MCF 10A (cell line): ENCODE measurements around the gene MAP2K6. TPM values are rescaled to one million over a fixed set of nuclear protein-coding genes. Genes with fewer than 3 reads are reported as not detected.

Experiments
- BruUV-seq: library from RNA; stranded (reverse); fragments of 400-500 nt; replicated peaks from 2 replicates; lab custom pipeline; 2021; lab: Mats Ljungman, UMichigan
- CTCF ChIA-PET: fragments of 300-600 bp; sonication (Branson Sonifier 250); formaldehyde crosslinking; extraction: SDS; loops from one replicate; lab custom pipeline; 2021; ENCODE audit warnings: antibody characterized with exemption, inconsistent platforms; lab: Yijun Ruan, JAX
- POLR2A ChIA-PET: fragments of 300-600, 350-650 bp; sonication (Branson Sonifier 250); formaldehyde crosslinking; extraction: SDS; loops from one replicate; lab custom pipeline; 2020; ENCODE audit warnings: antibody characterized with exemption, inconsistent platforms; lab: Yijun Ruan, JAX
- DNase-seq: peaks from one replicate; pipeline ENCODE4 v3.0.0-alpha.2; 2018; ENCODE audit not compliant: unreplicated experiment
- H3K27ac Mint-ChIP-seq: one replicate; pipeline ENCODE4 v1.8.0; 2022; ENCODE audit warnings: mild to moderate bottlenecking, low read depth, mixed read lengths; ENCODE audit not compliant: unreplicated experiment
- H3K27me3 Mint-ChIP-seq: one replicate; pipeline ENCODE4 v1.8.0; 2022; ENCODE audit warnings: mixed read lengths; ENCODE audit not compliant: insufficient read depth, unreplicated experiment
- H3K36me3 Mint-ChIP-seq: one replicate; pipeline ENCODE4 v1.8.0; 2022; ENCODE audit warnings: mild to moderate bottlenecking, moderate library complexity, mixed read lengths; ENCODE audit not compliant: insufficient read depth, unreplicated experiment
- H3K4me1 Mint-ChIP-seq: one replicate; pipeline ENCODE4 v1.8.0; 2022; ENCODE audit warnings: mixed read lengths; ENCODE audit not compliant: insufficient read depth, unreplicated experiment
- H3K4me3 Mint-ChIP-seq: one replicate; pipeline ENCODE4 v1.8.0; 2022; ENCODE audit warnings: mild to moderate bottlenecking, moderate library complexity, mixed read lengths; ENCODE audit not compliant: unreplicated experiment
- H3K9me3 Mint-ChIP-seq: one replicate; pipeline ENCODE4 v1.8.0; 2022; ENCODE audit warnings: mixed read lengths; ENCODE audit not compliant: unreplicated experiment
- intact Hi-C: fragments of 100-400 bp; cut with micrococcal nuclease; formaldehyde crosslinking; loops from 2 replicates; pipeline ENCODE4 v1.14.1; 2022
- total RNA-seq: library from RNA; stranded (reverse); gene quantifications from 2 replicates; pipeline ENCODE4 v1.2.3, GENCODE V29; 2022
- TF ChIP-seq, protein P1 (sequence below): fragments of 200-600 bp; IDR thresholded peaks from one replicate; pipeline ENCODE4 v1.8.0; 2022; ENCODE audit warnings: antibody characterized with exemption, mild to moderate bottlenecking; ENCODE audit not compliant: unreplicated experiment

MAP2K6 gene
- total RNA-seq, 1 experiment from 2014 or later = 0.28 TPM

DNA sequence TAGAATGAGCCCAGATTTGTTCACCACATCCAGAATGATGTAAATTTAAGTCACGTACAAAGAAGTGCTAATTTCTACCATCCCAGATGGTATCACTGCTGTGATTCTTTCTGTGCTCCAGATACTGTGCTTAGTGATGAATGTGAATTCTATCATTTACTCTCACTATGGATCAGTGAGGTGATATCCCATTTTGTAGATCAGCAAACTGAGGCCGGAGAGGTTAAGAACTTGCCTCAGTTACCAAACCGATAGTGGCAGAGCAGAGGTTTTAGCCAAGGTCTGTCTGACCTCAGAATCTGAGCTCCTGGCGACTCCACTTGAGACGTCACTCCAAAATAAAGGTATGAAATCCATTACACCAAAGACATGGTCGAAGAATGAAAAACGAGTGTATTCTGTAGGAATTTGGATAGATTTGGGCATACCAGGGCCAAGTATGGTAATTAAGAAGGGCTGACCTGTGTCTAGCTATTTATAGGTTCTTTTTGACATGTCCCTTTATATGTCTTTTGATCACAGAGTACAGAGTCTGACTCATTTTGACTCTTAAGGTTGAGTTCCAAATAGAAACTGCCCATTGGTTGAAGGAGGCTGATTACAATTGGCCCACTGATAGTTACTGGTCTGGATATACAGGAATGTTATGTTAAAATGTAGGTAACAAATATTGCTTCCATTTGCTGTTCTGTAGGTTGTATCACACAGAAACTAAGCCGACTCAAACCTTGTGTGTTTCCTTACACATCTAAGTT, 10.0 kb downstream of the MAP2K6 start:
- Mint-ChIP-seq H3K36me3 (no peaks in the 10 kb centered on the region), H3K9me3 (no peaks in the 10 kb centered on the region), H3K27ac (no peak overlapping the region), H3K4me1 (peaks cover 3% of the 10 kb centered on the region), H3K4me3 (no peak overlapping the region), H3K27me3 (no peaks in the 10 kb centered on the region)
- CTCF ChIA-PET = interaction anchor here (0.6 kb wide), 2 partner anchors 63 to 1912 kb away, joined by 3 read pairs; no protein-coding TSS in a partner anchor
- POLR2A ChIA-PET = interaction anchor here (0.8 to 1.8 kb wide), 3 partner anchors 9 to 49 kb away, joined by 3 to 9 read pairs (median 5); partner anchors contain the start of gene MAP2K6
- intact Hi-C loops = no loop called here
- DNase-seq = no peak
- TF ChIP-seq, protein P1, sequence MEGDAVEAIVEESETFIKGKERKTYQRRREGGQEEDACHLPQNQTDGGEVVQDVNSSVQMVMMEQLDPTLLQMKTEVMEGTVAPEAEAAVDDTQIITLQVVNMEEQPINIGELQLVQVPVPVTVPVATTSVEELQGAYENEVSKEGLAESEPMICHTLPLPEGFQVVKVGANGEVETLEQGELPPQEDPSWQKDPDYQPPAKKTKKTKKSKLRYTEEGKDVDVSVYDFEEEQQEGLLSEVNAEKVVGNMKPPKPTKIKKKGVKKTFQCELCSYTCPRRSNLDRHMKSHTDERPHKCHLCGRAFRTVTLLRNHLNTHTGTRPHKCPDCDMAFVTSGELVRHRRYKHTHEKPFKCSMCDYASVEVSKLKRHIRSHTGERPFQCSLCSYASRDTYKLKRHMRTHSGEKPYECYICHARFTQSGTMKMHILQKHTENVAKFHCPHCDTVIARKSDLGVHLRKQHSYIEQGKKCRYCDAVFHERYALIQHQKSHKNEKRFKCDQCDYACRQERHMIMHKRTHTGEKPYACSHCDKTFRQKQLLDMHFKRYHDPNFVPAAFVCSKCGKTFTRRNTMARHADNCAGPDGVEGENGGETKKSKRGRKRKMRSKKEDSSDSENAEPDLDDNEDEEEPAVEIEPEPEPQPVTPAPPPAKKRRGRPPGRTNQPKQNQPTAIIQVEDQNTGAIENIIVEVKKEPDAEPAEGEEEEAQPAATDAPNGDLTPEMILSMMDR = no peak
- no TSS peak for BruUV-seq

- DNase-seq = no peak
- ChIA-PET POLR2A (interaction anchor here (0.7 to 5.8 kb wide), 3 partner anchors 11 to 100 kb away, joined by 3 to 33 read pairs (median 4); partner anchors contain the start of gene MAP2K6), CTCF (interaction anchor here (0.6 to 1.3 kb wide), 2 partner anchors 31 to 1126 kb away, joined by 4 read pairs; no protein-coding TSS in a partner anchor)
- intact Hi-C loops = no loop called here
- H3K36me3 Mint-ChIP-seq = no peaks in the 10 kb centered on the region
- TF ChIP-seq, protein P1 = no peak
- H3K27me3 Mint-ChIP-seq = no peaks in the 10 kb centered on the region
- H3K4me3 Mint-ChIP-seq = no peak overlapping the region
- H3K4me1 Mint-ChIP-seq = peaks cover 16% of the 10 kb centered on the region
- H3K27ac Mint-ChIP-seq = no peak overlapping the region
- no peaks in the 10 kb centered on the region for H3K9me3 Mint-ChIP-seq
- no TSS peak for BruUV-seq
These were observed 11.5 kb downstream of the MAP2K6 start for GRCh38 chr17:69425978-69426377.

DNA sequence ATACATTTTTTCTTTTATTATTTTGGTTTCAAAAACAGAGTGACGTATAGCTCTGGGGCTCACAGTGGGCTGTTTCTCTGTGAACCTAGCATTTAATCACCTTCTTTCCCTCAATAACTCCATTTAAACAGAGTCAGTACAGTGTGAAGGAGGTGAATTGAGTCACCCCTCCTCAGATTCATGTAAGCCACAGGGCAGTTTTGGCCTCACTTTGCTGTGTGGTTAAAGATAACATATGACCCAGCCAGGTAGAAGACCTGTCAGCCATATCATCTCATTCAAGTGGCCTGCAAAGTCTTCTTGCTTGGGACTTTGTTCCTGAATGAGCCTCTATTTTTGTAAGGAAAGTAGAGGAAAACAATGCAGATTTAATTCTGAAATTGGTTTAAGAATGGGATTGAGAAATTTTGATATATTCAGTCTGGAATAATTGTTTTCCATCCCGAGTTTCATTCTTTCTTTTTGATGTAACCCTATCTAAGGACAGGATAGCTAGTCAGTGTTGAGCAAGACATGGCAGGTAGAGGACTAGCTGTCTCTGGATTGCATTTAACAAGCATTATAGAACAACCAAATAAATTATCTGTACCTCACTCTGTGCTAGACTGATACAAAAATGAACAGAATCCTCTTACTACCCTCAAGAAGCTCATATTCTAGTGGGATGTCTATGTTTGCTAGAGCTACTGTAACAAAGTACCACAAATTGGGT, 13.1 kb downstream of the MAP2K6 start:
- BruUV-seq = no TSS peak
- Mint-ChIP-seq H3K4me1 (peaks cover 16% of the 10 kb centered on the region), H3K27me3 (no peaks in the 10 kb centered on the region), H3K4me3 (no peak overlapping the region), H3K36me3 (no peaks in the 10 kb centered on the region), H3K9me3 (no peaks in the 10 kb centered on the region), H3K27ac (no peak overlapping the region)
- intact Hi-C loops = no loop called here
- ChIA-PET CTCF (interaction anchor here (1.3 kb wide), 1 partner anchor 32 kb away, joined by 4 read pairs; no protein-coding TSS in a partner anchor), POLR2A (interaction anchor here (5.8 kb wide), 1 partner anchor 13 kb away, joined by 33 read pairs; the partner anchor contains the start of gene MAP2K6)
- DNase-seq = no peak
- TF ChIP-seq, protein P1 = no peak
